ENCODE data around the gene SLC12A7. TPM values are rescaled to one million over a fixed set of nuclear protein-coding genes. Genes with fewer than 3 reads are reported as not detected.

The SLC12A7 gene
- total and polyA plus RNA-seq, 12 donors = 1.3 to 52.6 (median 24.4) TPM

- intact Hi-C loops (cut with DNase I) = no loop called here
- Histone ChIP-seq H3K36me3 (replicated peaks in 1 of 2) (no peaks in the 10 kb centered on the region), H3K4me3 (no peak overlapping the region), H3K9me3 (replicated peaks in 1 of 3) (no peaks in the 10 kb centered on the region), H3K27ac (no peak overlapping the region), H3K27me3 (no peaks in the 10 kb centered on the region), H3K4me1 (replicated peaks in 1 of 2) (peaks cover 15 to 27% of the 10 kb centered on the region in 2 donors)
- no peak for DNase-seq
- 80 to 92% (median 88%) methylated on average over 11 to 19 of the region's 19 CpGs for WGBS, 4 donors
- no peak for TF ChIP-seq POLR2A (IDR thresholded peaks at IDR 0.05)
- TF ChIP-seq CTCF (IDR thresholded peaks at IDR 0.05) = no peak
Observed at GRCh38 chr5:1113805-1114586, 2.1 kb upstream of the SLC12A7 start.

- 66 to 86% (median 81%) methylated on average over 2 to 5 of the region's 5 CpGs for WGBS, 4 donors
- intact Hi-C loops (cut with DNase I) = no loop called here
- DNase-seq = no peak
- Histone ChIP-seq H3K4me3 (no peak overlapping the region), H3K4me1 (replicated peaks in 1 of 2) (peaks cover 11 to 21% of the 10 kb centered on the region in 2 donors), H3K36me3 (replicated peaks in 1 of 2) (no peaks in the 10 kb centered on the region), H3K9me3 (replicated peaks in 1 of 3) (no peaks in the 10 kb centered on the region), H3K27me3 (no peaks in the 10 kb centered on the region), H3K27ac (no peak overlapping the region)
- TF ChIP-seq POLR2A (IDR thresholded peaks at IDR 0.05) = no peak
- TF ChIP-seq CTCF (IDR thresholded peaks at IDR 0.05) = no peak
Observed at GRCh38 chr5:1113332-1113690, 1.4 kb upstream of the SLC12A7 start.

- WGBS, 4 donors = 53 to 83% (median 68%) methylated on average over 9 to 13 of the region's 13 CpGs
- intact Hi-C loops (cut with DNase I) = no loop called here
Observed at GRCh38 chr5:1112596-1113331, 901 bp upstream of the SLC12A7 start.

More at GRCh38 chr5:1112596-1113331, 901 bp upstream of the SLC12A7 start:
- no peak for DNase-seq
- no peaks in the 10 kb centered on the region for H3K27me3 ChIP-seq
- no peaks in the 10 kb centered on the region for H3K9me3 ChIP-seq (replicated peaks in 1 of 3)
- no peak overlapping the region for H3K4me3 ChIP-seq
- peaks cover 11 to 17% of the 10 kb centered on the region in 2 donors for H3K4me1 ChIP-seq (replicated peaks in 1 of 2)
- H3K27ac ChIP-seq = no peak overlapping the region
- H3K36me3 ChIP-seq (replicated peaks in 1 of 2) = no peaks in the 10 kb centered on the region
- no peak for TF ChIP-seq POLR2A (IDR thresholded peaks at IDR 0.05)
- no peak for TF ChIP-seq CTCF (IDR thresholded peaks at IDR 0.05)
